ENCODE results near the gene ACTL8.

DNA sequence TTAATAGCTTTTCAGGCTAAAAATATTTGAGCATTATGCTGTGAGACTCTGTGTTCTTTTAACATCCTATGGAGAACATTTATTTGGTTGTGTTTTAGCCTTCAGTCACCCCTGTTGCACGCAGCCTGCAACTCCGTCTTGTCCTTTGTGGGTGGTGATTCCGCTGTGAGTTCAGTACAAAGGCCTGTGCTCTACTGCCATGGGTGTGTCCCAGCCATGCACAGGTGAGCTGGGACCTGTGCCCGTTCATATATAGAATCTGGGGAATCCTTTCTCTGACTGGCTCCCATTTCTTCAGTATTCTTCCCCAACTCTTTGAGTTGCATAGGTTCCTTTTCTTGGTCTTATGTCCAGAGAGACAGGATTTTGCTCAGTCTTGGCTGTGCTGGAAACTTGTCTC lies 61.4 kb downstream of the ACTL8 start:
- no peak for TF ChIP-seq CHD2 (IDR thresholded peaks at IDR 0.05; ENCODE audit: low read length, partially characterized antibody)
- TF ChIP-seq POLR2A (IDR thresholded peaks at IDR 0.05; ENCODE audit: low read length), result no peak
- TF ChIP-seq, protein P1, sequence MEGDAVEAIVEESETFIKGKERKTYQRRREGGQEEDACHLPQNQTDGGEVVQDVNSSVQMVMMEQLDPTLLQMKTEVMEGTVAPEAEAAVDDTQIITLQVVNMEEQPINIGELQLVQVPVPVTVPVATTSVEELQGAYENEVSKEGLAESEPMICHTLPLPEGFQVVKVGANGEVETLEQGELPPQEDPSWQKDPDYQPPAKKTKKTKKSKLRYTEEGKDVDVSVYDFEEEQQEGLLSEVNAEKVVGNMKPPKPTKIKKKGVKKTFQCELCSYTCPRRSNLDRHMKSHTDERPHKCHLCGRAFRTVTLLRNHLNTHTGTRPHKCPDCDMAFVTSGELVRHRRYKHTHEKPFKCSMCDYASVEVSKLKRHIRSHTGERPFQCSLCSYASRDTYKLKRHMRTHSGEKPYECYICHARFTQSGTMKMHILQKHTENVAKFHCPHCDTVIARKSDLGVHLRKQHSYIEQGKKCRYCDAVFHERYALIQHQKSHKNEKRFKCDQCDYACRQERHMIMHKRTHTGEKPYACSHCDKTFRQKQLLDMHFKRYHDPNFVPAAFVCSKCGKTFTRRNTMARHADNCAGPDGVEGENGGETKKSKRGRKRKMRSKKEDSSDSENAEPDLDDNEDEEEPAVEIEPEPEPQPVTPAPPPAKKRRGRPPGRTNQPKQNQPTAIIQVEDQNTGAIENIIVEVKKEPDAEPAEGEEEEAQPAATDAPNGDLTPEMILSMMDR (IDR thresholded peaks at IDR 0.05), result no peak
- TF ChIP-seq, protein P2, sequence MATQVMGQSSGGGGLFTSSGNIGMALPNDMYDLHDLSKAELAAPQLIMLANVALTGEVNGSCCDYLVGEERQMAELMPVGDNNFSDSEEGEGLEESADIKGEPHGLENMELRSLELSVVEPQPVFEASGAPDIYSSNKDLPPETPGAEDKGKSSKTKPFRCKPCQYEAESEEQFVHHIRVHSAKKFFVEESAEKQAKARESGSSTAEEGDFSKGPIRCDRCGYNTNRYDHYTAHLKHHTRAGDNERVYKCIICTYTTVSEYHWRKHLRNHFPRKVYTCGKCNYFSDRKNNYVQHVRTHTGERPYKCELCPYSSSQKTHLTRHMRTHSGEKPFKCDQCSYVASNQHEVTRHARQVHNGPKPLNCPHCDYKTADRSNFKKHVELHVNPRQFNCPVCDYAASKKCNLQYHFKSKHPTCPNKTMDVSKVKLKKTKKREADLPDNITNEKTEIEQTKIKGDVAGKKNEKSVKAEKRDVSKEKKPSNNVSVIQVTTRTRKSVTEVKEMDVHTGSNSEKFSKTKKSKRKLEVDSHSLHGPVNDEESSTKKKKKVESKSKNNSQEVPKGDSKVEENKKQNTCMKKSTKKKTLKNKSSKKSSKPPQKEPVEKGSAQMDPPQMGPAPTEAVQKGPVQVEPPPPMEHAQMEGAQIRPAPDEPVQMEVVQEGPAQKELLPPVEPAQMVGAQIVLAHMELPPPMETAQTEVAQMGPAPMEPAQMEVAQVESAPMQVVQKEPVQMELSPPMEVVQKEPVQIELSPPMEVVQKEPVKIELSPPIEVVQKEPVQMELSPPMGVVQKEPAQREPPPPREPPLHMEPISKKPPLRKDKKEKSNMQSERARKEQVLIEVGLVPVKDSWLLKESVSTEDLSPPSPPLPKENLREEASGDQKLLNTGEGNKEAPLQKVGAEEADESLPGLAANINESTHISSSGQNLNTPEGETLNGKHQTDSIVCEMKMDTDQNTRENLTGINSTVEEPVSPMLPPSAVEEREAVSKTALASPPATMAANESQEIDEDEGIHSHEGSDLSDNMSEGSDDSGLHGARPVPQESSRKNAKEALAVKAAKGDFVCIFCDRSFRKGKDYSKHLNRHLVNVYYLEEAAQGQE (IDR thresholded peaks at IDR 0.05), result no peak
- no peak for TF ChIP-seq CEBPB (IDR thresholded peaks at IDR 0.05)
- TF ChIP-seq, protein P3, sequence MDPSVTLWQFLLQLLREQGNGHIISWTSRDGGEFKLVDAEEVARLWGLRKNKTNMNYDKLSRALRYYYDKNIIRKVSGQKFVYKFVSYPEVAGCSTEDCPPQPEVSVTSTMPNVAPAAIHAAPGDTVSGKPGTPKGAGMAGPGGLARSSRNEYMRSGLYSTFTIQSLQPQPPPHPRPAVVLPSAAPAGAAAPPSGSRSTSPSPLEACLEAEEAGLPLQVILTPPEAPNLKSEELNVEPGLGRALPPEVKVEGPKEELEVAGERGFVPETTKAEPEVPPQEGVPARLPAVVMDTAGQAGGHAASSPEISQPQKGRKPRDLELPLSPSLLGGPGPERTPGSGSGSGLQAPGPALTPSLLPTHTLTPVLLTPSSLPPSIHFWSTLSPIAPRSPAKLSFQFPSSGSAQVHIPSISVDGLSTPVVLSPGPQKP (IDR thresholded peaks at IDR 0.05; ENCODE audit: low read depth, low read length), result no peak
- no peak for TF ChIP-seq MYC (IDR thresholded peaks at IDR 0.05; ENCODE audit: borderline replicate concordance, low read length)
- no peak for TF ChIP-seq MAZ (IDR thresholded peaks at IDR 0.05; ENCODE audit: borderline replicate concordance, low read depth, low read length)
- no peak for TF ChIP-seq RFX5 (IDR thresholded peaks at IDR 0.05)
- TF ChIP-seq, protein P4, sequence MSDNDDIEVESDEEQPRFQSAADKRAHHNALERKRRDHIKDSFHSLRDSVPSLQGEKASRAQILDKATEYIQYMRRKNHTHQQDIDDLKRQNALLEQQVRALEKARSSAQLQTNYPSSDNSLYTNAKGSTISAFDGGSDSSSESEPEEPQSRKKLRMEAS (IDR thresholded peaks at IDR 0.05), result no peak
- no peak for TF ChIP-seq CBX2 (IDR thresholded peaks at IDR 0.05; ENCODE audit: borderline replicate concordance, low read depth)
- no peak for TF ChIP-seq KDM1A (IDR thresholded peaks at IDR 0.05; ENCODE audit: low read depth)
- TF ChIP-seq MAFK (IDR thresholded peaks at IDR 0.05; ENCODE audit: partially characterized antibody), result no peak
